BLaER1 (cell line): Measurements from ENCODE around the gene SSBP2.
"Not testable (repeated sequence)": the region's sequence is repeated elsewhere in the genome, so short reads cannot be mapped to it uniquely, and the experiment has no call there.

Experiments
- H3K27ac ChIP-seq: shearing (Covaris generic); formaldehyde crosslinking; 2 replicates; pipeline ENCODE4 v1.8.1; 2022
- H3K27me3 ChIP-seq: shearing (Covaris generic); formaldehyde crosslinking; 2 replicates; pipeline ENCODE4 v1.8.1; 2022
- H3K36me3 ChIP-seq: shearing (Covaris generic); formaldehyde crosslinking; 2 replicates; pipeline ENCODE4 v1.8.1; 2022
- H3K4me1 ChIP-seq: shearing (Covaris generic); formaldehyde crosslinking; 2 replicates; pipeline ENCODE4 v1.8.1; 2022
- H3K4me2 ChIP-seq: shearing (Covaris generic); formaldehyde crosslinking; 2 replicates; pipeline ENCODE4 v1.8.1; 2022
- H3K4me3 ChIP-seq: shearing (Covaris generic); formaldehyde crosslinking; 2 replicates; pipeline ENCODE4 v1.8.1; 2022
- H3K9ac ChIP-seq: shearing (Covaris generic); formaldehyde crosslinking; 2 replicates; pipeline ENCODE4 v1.8.1; 2022
- H3K9me3 ChIP-seq: shearing (Covaris generic); formaldehyde crosslinking; 2 replicates; pipeline ENCODE4 v1.8.1; 2022
- H4K20me1 ChIP-seq: shearing (Covaris generic); formaldehyde crosslinking; 2 replicates; pipeline ENCODE4 v1.8.1; 2022
- Cebpa-rat ChIP-seq: shearing (Covaris generic); IDR thresholded peaks from 2 replicates; pipeline ENCODE4 v1.8.1; 2022

The SSBP2 gene

DNA sequence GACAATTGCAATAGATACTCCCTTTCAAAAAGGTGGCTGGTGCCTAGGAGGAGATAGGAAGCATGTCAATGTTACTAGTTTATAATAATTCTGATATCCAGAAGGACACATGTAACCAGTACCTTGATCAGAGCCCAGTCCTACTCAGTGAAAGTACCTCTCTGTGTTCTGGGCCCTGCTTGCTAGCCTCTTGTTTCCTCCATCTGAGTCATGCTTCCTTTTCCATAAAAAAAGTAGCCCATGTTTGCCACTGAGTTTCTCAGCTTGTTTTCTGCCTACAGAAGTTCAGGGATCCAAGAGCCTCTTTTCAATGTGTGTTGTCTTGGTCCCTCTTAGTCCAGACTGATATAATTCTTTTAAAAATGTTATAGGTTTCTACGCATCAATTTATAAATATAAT, 149.0 kb downstream of the SSBP2 start:
- Histone ChIP-seq H3K36me3 (peaks cover 61% of the 10 kb centered on the region), H4K20me1 (no peaks in the 10 kb centered on the region; the same call in 1 of the 2 replicates), H3K4me3 (no peak overlapping the region), H3K9me3 (peaks cover 21% of the 10 kb centered on the region), H3K9ac (no peak overlapping the region), H3K4me1 (no peaks in the 10 kb centered on the region), H3K4me2 (no peak overlapping the region), H3K27ac (no peak overlapping the region), H3K27me3 (no peaks in the 10 kb centered on the region)
- no peak for TF ChIP-seq Cebpa-rat

DNA sequence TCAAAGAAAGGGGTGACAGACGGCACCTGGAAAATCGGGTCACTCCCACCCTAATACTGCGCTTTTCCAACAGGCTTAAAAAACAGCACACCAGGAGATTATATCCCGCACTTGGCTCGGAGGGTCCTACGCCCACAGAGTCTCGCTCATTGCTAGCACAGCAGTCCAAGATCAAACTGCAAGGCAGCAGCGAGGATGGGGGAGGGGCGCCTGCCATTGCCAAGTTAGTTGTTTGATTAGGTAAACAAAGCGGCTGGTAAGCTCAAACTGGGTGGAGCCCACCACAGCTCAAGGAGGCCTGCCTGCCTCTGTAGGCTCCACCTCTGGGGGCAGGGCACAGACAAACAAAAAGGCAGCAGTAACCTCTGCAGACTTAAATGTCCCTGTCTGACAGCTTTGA, 158.8 kb downstream of the SSBP2 start:
- peaks cover 33% of the 10 kb centered on the region for H3K36me3 ChIP-seq
- H3K27ac ChIP-seq, H3K4me2 ChIP-seq, H4K20me1 ChIP-seq, H3K27me3 ChIP-seq, H3K4me3 ChIP-seq, H3K9ac ChIP-seq, H3K4me1 ChIP-seq: not testable (repeated sequence)
- H3K9me3 ChIP-seq = peaks cover 27% of the 10 kb centered on the region

DNA sequence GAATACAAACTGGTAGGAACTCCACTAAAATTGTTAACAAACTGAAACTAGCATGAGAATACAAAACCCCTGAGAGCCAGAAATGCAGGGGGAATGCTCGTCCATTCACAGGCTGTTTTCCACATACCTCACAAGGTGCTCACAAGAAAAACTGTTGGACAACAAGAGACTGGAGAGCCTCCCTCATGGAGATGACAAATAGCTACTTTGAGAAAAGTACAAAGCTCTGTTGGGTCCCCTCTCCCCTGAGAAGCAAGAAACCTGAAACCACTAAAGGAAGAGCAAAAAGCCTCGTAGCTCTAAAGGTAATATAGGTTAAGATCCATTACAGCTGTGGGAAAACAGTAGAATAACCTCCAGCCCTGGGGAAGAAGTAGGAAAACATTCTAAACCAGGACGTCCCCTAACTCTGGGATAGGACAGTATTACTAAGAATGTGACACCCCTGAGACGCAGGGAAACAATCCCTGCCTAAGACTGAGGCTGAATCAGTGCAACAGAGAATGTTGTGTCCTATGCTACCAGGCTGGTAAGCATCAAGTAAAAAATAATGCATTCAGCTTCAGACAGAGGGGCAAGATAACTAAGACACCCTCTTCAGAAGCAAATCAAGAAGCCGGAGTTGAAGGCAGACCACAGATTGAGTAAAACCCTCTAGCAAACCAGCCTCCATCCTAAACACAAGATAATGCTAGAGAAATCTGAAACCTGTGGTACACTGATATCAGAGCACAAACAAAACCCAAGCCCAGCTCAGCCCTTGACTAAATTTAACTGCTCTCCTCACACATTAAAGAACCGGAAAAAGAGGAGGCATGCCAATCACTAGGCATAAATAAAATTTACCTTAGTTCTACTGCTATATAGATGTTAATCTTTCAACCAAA, 160.2 kb downstream of the SSBP2 start:
- no peak overlapping the region for H3K27ac ChIP-seq
- peaks cover 36% of the 10 kb centered on the region for H3K36me3 ChIP-seq
- peaks cover 27% of the 10 kb centered on the region for H3K9me3 ChIP-seq
- no peak for TF ChIP-seq Cebpa-rat
- H3K4me2 ChIP-seq = no peak overlapping the region
- H3K9ac ChIP-seq = no peak overlapping the region
- no peaks in the 10 kb centered on the region for H3K27me3 ChIP-seq
- H4K20me1 ChIP-seq = no peaks in the 10 kb centered on the region
- H3K4me1 ChIP-seq = 0 out of 2 replicates have a peak, but pooled peaks cover 8% of the 10 kb centered on the region
- H3K4me3 ChIP-seq = no peak overlapping the region

DNA sequence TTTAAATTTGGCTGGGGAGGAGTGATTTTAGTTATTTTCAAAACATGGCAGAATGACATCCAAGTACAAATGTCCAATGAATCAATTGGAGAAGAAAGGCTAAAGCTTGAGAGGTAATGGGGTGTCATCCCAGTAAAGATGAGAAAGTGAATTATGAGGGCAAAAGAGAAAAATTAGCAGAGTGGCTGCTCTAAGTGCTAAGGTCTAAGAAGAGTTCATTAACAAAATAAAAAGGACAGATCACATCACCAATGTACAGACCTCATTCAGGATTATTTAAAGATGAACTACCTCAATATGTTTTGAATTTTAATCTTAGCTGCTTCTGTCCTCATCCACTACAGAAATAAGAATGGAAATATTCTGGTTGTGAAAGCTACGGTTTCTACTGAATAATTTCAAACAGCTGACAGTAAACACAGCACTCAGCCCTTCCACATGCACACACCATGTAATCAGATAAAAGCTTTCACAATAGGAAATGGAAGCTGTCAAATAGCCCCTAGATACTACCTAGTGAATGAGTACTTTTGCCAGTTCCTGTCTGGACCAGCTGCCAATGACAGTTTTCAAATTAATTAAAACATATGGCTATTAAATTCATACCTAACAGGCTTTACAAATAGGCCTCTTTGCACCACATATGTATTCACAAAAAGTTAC, 171.5 kb downstream of the SSBP2 start:
- H3K4me3 ChIP-seq = no peak overlapping the region
- H3K4me2 ChIP-seq = peak overlapping the region; percentile 60
- H3K27ac ChIP-seq = peak overlapping the region; percentile 28; the same call in 1 of the 2 replicates
- H3K4me1 ChIP-seq = peaks cover 18% of the 10 kb centered on the region
- H3K9ac ChIP-seq = no peak overlapping the region
- H3K27me3 ChIP-seq = no peaks in the 10 kb centered on the region
- H4K20me1 ChIP-seq = peaks cover 14% of the 10 kb centered on the region; the same call in 1 of the 2 replicates
- H3K36me3 ChIP-seq = peaks cover 5% of the 10 kb centered on the region; the same call in 1 of the 2 replicates
- TF ChIP-seq Cebpa-rat = no peak
- H3K9me3 ChIP-seq = 0 out of 2 replicates have a peak, but pooled peaks cover 4% of the 10 kb centered on the region

DNA sequence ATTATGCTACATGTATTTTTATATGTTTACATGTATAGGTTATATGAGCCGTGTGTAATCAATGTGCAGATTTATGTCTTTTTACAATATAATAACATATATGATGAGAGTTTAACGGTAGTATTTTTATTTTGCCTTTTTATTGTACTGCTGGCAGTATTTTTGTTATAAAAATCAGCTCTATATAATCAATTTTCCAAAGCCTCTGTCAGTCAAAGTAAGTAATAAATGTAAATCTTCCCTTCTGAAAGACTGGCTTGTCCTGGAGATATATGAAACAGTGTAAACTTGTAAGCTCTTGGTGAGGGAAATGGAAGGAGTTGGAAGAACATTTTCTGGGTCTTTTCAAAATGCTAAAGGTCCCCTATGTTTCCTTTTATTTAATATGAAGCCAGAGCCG, 173.8 kb downstream of the SSBP2 start:
- TF ChIP-seq Cebpa-rat = no peak

DNA sequence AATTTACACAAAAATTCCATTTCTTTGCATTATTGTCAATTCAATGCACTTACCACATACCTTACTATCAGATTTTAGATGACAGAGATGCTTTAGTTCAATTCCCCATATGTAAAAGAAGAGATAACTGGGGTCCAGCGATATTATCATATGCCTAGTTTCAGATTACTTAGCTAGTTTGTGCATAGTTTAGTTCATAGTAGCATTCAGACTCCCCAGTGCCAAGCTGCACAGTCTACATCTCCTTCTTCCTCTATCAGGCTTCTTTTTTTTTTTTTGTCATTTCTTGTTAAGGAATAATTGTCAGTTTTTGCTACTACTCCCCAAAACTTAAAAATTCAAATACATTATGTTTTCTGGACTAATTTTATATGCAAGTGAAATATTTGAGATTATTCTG, 175.0 kb downstream of the SSBP2 start:
- peaks cover 16% of the 10 kb centered on the region for H3K36me3 ChIP-seq
- H4K20me1 ChIP-seq = peaks cover 14% of the 10 kb centered on the region; the same call in 1 of the 2 replicates
- no peak overlapping the region for H3K27ac ChIP-seq
- no peak for TF ChIP-seq Cebpa-rat
- H3K9ac ChIP-seq = no peak overlapping the region
- no peak overlapping the region for H3K4me2 ChIP-seq
- H3K4me1 ChIP-seq = peaks cover 18% of the 10 kb centered on the region
- H3K4me3 ChIP-seq = no peak overlapping the region
- H3K27me3 ChIP-seq = no peaks in the 10 kb centered on the region
- H3K9me3 ChIP-seq = 0 out of 2 replicates have a peak, but pooled peaks cover 5% of the 10 kb centered on the region

More for the DNA sequence above, 173.8 kb downstream of the SSBP2 start:
- H3K27ac ChIP-seq = no peak overlapping the region
- H3K4me1 ChIP-seq = peaks cover 18% of the 10 kb centered on the region
- no peaks in the 10 kb centered on the region for H3K27me3 ChIP-seq
- no peak overlapping the region for H3K9ac ChIP-seq
- peaks cover 14% of the 10 kb centered on the region; the same call in 1 of the 2 replicates for H4K20me1 ChIP-seq
- no peak overlapping the region for H3K4me2 ChIP-seq
- H3K9me3 ChIP-seq = 0 out of 2 replicates have a peak, but pooled peaks cover 5% of the 10 kb centered on the region
- peaks cover 16% of the 10 kb centered on the region for H3K36me3 ChIP-seq
- H3K4me3 ChIP-seq = no peak overlapping the region

DNA sequence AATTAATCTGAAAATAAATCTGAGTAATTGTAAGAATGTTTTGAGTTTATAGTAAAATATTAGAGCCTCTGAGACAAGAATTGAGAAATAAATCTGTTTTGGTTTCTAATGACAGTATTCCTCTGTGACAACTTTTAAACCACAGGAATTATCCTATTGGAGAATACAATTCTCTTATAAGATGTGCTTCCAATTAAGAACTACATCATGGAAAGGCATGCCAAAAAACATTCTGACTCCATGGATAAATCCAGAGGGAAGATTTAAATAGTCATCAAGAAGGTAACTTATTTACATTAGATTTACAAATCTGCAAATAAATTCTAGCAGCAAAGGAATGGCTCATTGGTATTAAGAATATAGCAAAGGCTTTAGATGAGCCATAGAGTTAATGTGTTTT, 178.7 kb downstream of the SSBP2 start:
- no peak overlapping the region for H3K4me2 ChIP-seq
- H3K9ac ChIP-seq = no peak overlapping the region
- no peaks in the 10 kb centered on the region for H4K20me1 ChIP-seq
- no peaks in the 10 kb centered on the region for H3K4me1 ChIP-seq
- no peak for TF ChIP-seq Cebpa-rat
- H3K36me3 ChIP-seq = peaks cover 46% of the 10 kb centered on the region
- H3K27me3 ChIP-seq = no peaks in the 10 kb centered on the region
- H3K27ac ChIP-seq = no peak overlapping the region
- peaks cover 34% of the 10 kb centered on the region for H3K9me3 ChIP-seq
- H3K4me3 ChIP-seq = no peak overlapping the region

DNA sequence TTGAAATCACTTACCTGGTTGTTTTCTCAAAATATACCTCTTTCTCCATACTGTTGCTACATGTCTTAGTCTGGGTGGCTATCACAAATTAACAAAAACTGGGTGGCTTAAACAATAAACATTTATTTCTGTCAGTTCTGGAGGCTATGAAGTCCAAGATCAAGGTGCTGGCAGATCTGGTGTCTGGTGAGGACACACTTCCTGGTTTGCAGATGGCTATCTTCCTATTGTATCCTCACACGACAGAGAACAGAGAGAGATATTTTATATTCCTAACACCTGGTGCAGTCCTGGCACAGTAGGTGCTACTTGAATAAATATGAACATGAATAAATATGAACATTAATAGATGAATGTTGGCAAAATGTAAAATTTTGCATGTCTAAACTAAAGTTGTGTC, 192.7 kb downstream of the SSBP2 start:
- Histone ChIP-seq H4K20me1 (no peaks in the 10 kb centered on the region), H3K36me3 (peaks cover 12% of the 10 kb centered on the region), H3K27ac (no peak overlapping the region), H3K9me3 (no peaks in the 10 kb centered on the region), H3K27me3 (no peaks in the 10 kb centered on the region), H3K4me2 (no peak overlapping the region), H3K4me3 (no peak overlapping the region), H3K4me1 (peaks cover 8% of the 10 kb centered on the region), H3K9ac (no peak overlapping the region)
- TF ChIP-seq Cebpa-rat = no peak

DNA sequence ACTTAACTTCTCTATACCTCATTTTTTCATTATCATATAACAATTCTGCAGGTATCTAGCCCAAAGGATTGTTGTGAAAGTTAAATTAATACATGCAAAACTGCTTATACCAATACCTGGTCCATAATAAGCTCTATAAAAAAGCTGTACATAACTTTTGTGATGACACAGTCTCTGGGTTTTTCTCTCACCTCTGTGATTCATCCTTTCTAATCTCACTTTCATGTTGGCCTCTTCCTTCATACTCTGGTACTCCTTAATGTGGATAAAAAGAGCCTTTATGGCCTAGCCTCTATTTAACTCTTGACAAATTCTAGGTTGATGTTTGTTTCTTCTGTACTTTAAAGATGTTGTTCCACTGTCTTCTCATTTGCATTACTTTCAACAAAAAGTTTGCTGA, 194.1 kb downstream of the SSBP2 start:
- Histone ChIP-seq H3K27ac (no peak overlapping the region), H3K9me3 (no peaks in the 10 kb centered on the region), H3K36me3 (peaks cover 21% of the 10 kb centered on the region), H3K9ac (no peak overlapping the region), H3K4me2 (no peak overlapping the region), H4K20me1 (no peaks in the 10 kb centered on the region), H3K4me3 (no peak overlapping the region), H3K27me3 (no peaks in the 10 kb centered on the region), H3K4me1 (peaks cover 8% of the 10 kb centered on the region)
- TF ChIP-seq Cebpa-rat = no peak

DNA sequence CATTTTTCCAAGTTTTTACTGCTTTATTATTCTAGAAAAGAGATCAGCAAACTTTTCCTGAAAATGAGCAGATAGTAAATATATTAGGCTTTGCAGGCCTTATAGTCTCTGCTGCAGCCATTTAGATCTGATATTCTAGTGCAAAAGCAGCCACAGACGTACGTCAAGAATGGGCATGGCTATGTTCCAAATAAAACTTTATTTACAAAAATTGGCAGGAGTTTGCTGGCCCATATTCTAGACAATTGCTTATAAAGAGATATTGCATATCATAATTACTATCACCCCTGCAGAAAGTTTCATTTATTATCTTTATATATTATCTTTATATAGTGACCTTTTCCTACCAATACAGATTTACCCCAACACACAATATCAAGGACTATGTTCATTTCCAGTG, 195.0 kb downstream of the SSBP2 start:
- Histone ChIP-seq H3K4me2 (no peak overlapping the region), H3K27ac (no peak overlapping the region), H3K36me3 (peaks cover 22% of the 10 kb centered on the region), H3K9me3 (no peaks in the 10 kb centered on the region; the same call in 1 of the 2 replicates), H3K4me3 (no peak overlapping the region), H4K20me1 (no peaks in the 10 kb centered on the region), H3K4me1 (peaks cover 8% of the 10 kb centered on the region), H3K27me3 (no peaks in the 10 kb centered on the region), H3K9ac (no peak overlapping the region)
- no peak for TF ChIP-seq Cebpa-rat
